GM12892 (cell line): ENCODE results near the gene KRTAP12-2.

Experiments
- POLR2A ChIP-seq: IDR thresholded peaks from 2 replicates; pipeline ENCODE4 v1.6.1; 2011; ENCODE audit warnings: low read depth, low read length, control low read depth
- POLR2AphosphoS5 ChIP-seq: IDR thresholded peaks from 2 replicates; pipeline ENCODE4 v1.6.1; 2011; ENCODE audit warnings: low read depth, low read length, control low read depth

DNA sequence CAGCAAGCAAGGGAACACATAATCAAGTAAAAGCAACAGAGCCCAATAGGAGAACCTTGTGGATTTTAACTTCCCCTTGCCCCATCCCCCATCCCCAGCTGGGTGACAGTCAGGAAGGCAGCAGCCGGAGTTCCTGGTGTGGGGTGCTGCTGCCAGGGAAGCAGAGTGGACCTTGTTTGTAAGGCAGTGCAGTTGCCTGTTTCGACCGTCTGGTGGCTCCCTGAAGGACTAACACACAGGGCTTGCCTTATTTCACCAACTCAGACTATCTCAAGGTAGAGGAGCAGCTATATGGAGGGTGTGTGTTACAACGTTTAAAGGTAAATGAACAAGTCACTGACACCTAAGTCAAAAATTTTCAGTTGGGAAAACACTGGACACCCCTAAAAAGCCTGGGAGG lies 48.2 kb downstream of the KRTAP12-2 start:
- no peak for TF ChIP-seq POLR2AphosphoS5
- TF ChIP-seq POLR2A: no peak
